Upper lobe of right lung (tissue), 1 donor: ENCODE measurements around the gene FRRS1L. TPM values are rescaled to one million over a fixed set of nuclear protein-coding genes. Genes with fewer than 3 reads are reported as not detected.
A peak's percentile ranks its signal among the peaks of the same experiment; 100 is the strongest.

Source experiments
- ATAC-seq: fragments of 200-7000 bp; cut with Tn5 transposase; one replicate; pipeline ENCODE4 v1.9.1; 2020; ENCODE audit warnings: mild to moderate bottlenecking, moderate library complexity
- DNase-seq: peaks from one replicate; pipeline ENCODE4 v3.0.0-alpha.2; 2020
- H3K27ac ChIP-seq: fragments of 200-600 bp; one replicate; pipeline ENCODE4 v1.8.0; 2022
- H3K27me3 ChIP-seq: fragments of 200-600 bp; one replicate; pipeline ENCODE4 v1.8.0; 2022; ENCODE audit warnings: mild to moderate bottlenecking
- H3K36me3 ChIP-seq: fragments of 200-600 bp; one replicate; pipeline ENCODE4 v1.8.0; 2022
- H3K4me1 ChIP-seq: fragments of 200-600 bp; one replicate; pipeline ENCODE4 v1.8.0; 2022
- H3K4me3 ChIP-seq: fragments of 200-600 bp; one replicate; pipeline ENCODE4 v1.8.0; 2022; ENCODE audit warnings: mild to moderate bottlenecking
- H3K9me3 ChIP-seq: fragments of 200-600 bp; one replicate; pipeline ENCODE4 v1.8.0; 2022
- intact Hi-C: fragments of 100-400 bp; cut with DNase I; formaldehyde crosslinking; loops from one replicate; pipeline ENCODE4 v1.11.0; 2022
- total RNA-seq: library from RNA; stranded (reverse); fragmentation: NEBNext Ultra II Directional; extraction: Animal tissue kit (Norgen Biotek cat#: 25700); gene quantifications from one replicate; pipeline ENCODE4 v1.2.1, GENCODE V29; 2021
- TF ChIP-seq, protein P1 (sequence below): fragments of 200-600 bp; IDR thresholded peaks from one replicate; pipeline ENCODE4 v1.8.0; 2022; ENCODE audit warnings: antibody characterized with exemption
- donor health status: DM: no; HTN: yes; CAD: no; lungs with severe emphysema.

FRRS1L gene
- total RNA-seq, 1 donor from 2014 or later: 0.09 TPM

DNA sequence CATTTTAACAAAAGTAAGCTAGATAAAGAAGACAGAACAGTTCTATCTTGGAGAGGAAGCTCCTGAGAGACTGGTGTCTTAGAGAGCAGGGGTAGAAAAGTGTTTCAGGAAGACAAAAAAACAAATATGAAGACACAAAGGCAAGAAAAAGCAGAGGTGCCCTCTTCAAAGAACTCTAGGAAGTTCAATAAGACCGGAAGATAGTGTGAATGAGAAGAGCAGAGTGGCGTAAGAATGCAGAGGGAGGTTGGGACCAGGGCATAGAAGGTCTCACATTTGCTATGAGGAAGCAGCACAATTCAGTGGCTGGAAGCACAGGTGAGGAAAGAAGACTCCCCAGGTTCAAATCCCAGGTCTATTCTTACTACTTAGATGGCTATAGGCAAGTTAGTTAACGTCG is 69.9 kb downstream of the FRRS1L start:
- Histone ChIP-seq H3K4me1 (peaks cover 61% of the 10 kb centered on the region), H3K9me3 (no peaks in the 10 kb centered on the region), H3K27me3 (no peaks in the 10 kb centered on the region), H3K36me3 (peaks cover 20% of the 10 kb centered on the region), H3K4me3 (no peak overlapping the region), H3K27ac (no peak overlapping the region)
- DNase-seq (no peak), ATAC-seq (no peak)
- intact Hi-C loops: no loop called here
- TF ChIP-seq, protein P1, sequence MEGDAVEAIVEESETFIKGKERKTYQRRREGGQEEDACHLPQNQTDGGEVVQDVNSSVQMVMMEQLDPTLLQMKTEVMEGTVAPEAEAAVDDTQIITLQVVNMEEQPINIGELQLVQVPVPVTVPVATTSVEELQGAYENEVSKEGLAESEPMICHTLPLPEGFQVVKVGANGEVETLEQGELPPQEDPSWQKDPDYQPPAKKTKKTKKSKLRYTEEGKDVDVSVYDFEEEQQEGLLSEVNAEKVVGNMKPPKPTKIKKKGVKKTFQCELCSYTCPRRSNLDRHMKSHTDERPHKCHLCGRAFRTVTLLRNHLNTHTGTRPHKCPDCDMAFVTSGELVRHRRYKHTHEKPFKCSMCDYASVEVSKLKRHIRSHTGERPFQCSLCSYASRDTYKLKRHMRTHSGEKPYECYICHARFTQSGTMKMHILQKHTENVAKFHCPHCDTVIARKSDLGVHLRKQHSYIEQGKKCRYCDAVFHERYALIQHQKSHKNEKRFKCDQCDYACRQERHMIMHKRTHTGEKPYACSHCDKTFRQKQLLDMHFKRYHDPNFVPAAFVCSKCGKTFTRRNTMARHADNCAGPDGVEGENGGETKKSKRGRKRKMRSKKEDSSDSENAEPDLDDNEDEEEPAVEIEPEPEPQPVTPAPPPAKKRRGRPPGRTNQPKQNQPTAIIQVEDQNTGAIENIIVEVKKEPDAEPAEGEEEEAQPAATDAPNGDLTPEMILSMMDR: no peak

DNA sequence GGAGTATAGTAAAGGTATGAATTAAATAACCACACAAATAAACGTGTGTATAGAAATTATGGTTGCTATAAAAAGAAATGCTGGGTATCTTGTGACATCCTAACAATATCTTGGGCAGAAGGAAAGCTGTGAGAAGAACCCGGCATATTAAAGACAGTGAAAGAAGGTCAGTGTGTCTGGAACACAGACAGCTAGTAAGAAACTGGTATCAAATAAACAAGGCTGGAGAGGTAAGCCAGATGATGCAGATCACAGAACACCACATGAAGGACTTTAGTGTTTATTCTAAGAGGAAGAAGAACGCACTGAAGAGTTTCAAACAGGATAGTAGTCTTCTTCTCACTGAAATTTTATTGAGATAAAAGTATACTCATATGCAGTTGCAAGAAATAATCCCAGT is 71.7 kb downstream of the FRRS1L start:
- intact Hi-C loops: no loop called here
- no peaks in the 10 kb centered on the region for H3K9me3 ChIP-seq
- H3K4me3 ChIP-seq: no peak overlapping the region
- H3K4me1 ChIP-seq: peaks cover 43% of the 10 kb centered on the region
- ATAC-seq: no peak
- no peak overlapping the region for H3K27ac ChIP-seq
- no peak for DNase-seq
- H3K27me3 ChIP-seq: no peaks in the 10 kb centered on the region
- H3K36me3 ChIP-seq: peaks cover 38% of the 10 kb centered on the region
- TF ChIP-seq, protein P1: no peak

DNA sequence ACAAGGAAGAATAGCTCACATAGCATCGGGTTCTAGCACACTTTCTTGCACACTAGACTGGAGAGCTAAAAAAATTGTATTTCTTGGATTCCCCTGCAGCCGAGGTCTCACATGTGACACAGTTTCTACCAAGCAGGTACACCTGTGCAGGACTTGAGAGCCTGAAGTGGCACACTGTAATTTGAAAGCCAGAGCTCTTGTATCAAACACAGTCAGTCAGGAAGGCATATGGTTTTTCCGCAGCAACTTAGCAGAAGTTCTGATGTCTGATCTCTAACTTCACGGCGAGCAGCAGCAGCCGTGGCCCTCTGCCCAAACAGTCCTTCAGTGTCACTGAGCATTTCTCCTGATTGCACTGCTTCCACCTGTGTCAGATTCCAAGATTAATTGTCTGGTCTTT is 72.8 kb downstream of the FRRS1L start:
- peaks cover 49% of the 10 kb centered on the region for H3K36me3 ChIP-seq
- no peak overlapping the region for H3K27ac ChIP-seq
- H3K4me3 ChIP-seq: no peak overlapping the region
- TF ChIP-seq, protein P1: no peak
- peaks cover 35% of the 10 kb centered on the region for H3K4me1 ChIP-seq
- no peaks in the 10 kb centered on the region for H3K9me3 ChIP-seq
- no peak for DNase-seq
- H3K27me3 ChIP-seq: no peaks in the 10 kb centered on the region
- ATAC-seq: peak; percentile 63
- intact Hi-C loops: no loop called here

DNA sequence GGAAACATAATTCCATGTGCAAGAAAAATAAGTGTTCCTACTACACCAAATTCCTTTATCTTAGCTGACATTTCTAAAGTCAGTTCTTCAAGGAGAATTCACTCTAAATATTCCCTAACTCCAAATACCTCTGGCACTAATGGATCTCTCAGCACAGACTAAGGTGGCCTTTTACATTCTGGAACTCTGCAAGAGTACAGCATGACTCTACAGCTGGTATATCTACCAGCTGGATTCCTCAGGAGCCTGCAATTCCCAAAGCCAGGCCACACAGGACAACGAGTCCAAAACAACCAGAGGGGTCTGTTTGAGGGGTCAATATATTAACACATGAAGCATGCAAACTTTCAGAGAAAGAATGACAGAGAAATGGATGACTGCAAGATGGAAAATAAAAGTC is 74.5 kb downstream of the FRRS1L start:
- TF ChIP-seq, protein P1: no peak
- no peak overlapping the region for H3K27ac ChIP-seq
- intact Hi-C loops: no loop called here
- no peaks in the 10 kb centered on the region for H3K9me3 ChIP-seq
- DNase-seq (no peak), ATAC-seq (no peak)
- H3K27me3 ChIP-seq: no peaks in the 10 kb centered on the region
- H3K36me3 ChIP-seq: peaks cover 65% of the 10 kb centered on the region
- no peak overlapping the region for H3K4me3 ChIP-seq
- H3K4me1 ChIP-seq: peaks cover 19% of the 10 kb centered on the region

DNA sequence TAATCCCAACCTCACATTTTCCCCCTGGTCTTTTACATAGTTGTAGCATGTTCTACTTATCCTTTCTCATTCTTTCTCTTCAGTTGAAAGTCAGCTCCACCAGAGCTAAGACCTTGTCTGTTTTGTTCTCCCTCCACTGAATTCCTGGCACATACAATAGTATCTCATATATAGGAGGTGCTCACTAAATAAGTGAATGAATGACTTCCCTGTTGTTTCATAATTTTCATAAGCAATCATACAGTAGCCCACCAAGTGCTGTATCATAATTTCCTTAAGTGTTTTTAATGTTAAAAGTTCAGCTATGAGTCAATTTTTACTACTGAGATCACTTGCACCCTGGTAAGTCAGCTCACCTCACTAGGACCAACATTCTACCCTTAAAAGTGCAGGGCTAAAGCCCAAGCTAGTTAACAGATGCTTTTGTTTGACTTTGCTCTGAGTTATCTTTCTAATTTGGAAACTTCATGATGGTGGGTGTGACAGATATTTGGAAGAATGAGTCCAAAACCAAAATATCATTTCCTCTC is 74.9 kb downstream of the FRRS1L start:
- H3K4me1 ChIP-seq: peaks cover 14% of the 10 kb centered on the region
- no peak for ATAC-seq
- H3K9me3 ChIP-seq: no peaks in the 10 kb centered on the region
- H3K36me3 ChIP-seq: peaks cover 68% of the 10 kb centered on the region
- TF ChIP-seq, protein P1: no peak
- H3K4me3 ChIP-seq: no peak overlapping the region
- intact Hi-C loops: no loop called here
- no peaks in the 10 kb centered on the region for H3K27me3 ChIP-seq
- no peak for DNase-seq
- no peak overlapping the region for H3K27ac ChIP-seq

DNA sequence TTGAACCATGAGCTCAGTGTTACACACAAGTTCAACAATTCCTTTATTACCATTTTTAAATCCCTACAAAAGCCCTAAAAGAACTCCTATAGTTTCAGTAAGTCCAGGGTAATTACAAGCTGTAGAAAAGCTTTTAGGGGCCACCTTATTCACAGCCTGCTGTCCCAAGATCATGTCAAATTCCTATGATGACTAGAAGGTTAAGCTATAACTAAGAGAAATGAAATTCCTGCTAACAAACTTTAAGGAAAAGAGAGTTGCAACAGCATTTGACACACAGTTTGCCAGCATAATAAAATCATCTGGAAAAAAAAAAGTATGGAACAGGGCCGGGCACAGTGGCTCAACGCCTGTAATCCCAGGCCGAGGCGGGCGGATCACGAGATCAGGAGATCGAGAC is 78.8 kb downstream of the FRRS1L start:
- no peaks in the 10 kb centered on the region for H3K9me3 ChIP-seq
- H3K4me3 ChIP-seq: no peak overlapping the region
- TF ChIP-seq, protein P1: no peak
- no peaks in the 10 kb centered on the region for H3K4me1 ChIP-seq
- peaks cover 81% of the 10 kb centered on the region for H3K36me3 ChIP-seq
- intact Hi-C loops: no loop called here
- H3K27ac ChIP-seq: no peak overlapping the region
- ATAC-seq (no peak), DNase-seq (no peak)
- no peaks in the 10 kb centered on the region for H3K27me3 ChIP-seq
